SK-N-MC (cell line): ENCODE measurements around the gene INHBB.
A peak's percentile ranks its signal among the peaks of the same experiment; 100 is the strongest.

ENCODE experiments used
- DNase-seq: peaks from one replicate; pipeline ENCODE4 v3.0.0-alpha.2; 2011; ENCODE audit warnings: low read depth, low spot score
- H3K27ac ChIP-seq: fragments of 200-600 bp; sonication (generic); 2 replicates; pipeline ENCODE4 v1.5.1; 2016; ENCODE audit warnings: mixed run types
- H3K36me3 ChIP-seq: fragments of 200-600 bp; sonication (generic); 2 replicates; pipeline ENCODE4 v1.6.1; 2017; ENCODE audit warnings: antibody characterized with exemption, low read length, mixed read lengths; ENCODE audit not compliant: insufficient read depth
- H3K4me3 ChIP-seq: fragments of 200-600 bp; sonication (generic); 2 replicates; pipeline ENCODE4 v1.5.1; 2016
- H3K9ac ChIP-seq: fragments of 200-600 bp; sonication (generic); 2 replicates; pipeline ENCODE4 v1.8.0; 2017; ENCODE audit warnings: mixed run types, mixed read lengths; ENCODE audit not compliant: insufficient read length
- H3K9me3 ChIP-seq: fragments of 200-600 bp; sonication (generic); 2 replicates; pipeline ENCODE4 v1.6.1; 2017; ENCODE audit warnings: low read depth, mild to moderate bottlenecking, antibody characterized with exemption, low read length, moderate library complexity, mixed read lengths
- EZH2 ChIP-seq: fragments of 200-600 bp; sonication (generic); IDR thresholded peaks from one replicate; pipeline ENCODE4 v1.6.1; 2017; ENCODE audit warnings: antibody characterized with exemption
- FOXP2 ChIP-seq: optimal IDR thresholded peaks from 2 replicates; pipeline ENCODE3; 2011; ENCODE audit warnings: mild to moderate bottlenecking, moderate library complexity; ENCODE audit not compliant: insufficient read depth; ENCODE audit errors: extremely low read length, control extremely low read depth
- POLR2AphosphoS5 ChIP-seq: IDR thresholded peaks from 2 replicates; pipeline ENCODE4 v1.6.1; 2012; ENCODE audit warnings: mild to moderate bottlenecking, low read depth, low read length, borderline replicate concordance

INHBB gene

GRCh38 chr2:120342446-120342845 is 3.5 kb upstream of the INHBB start:
- Histone ChIP-seq H3K9me3 (no peaks in the 10 kb centered on the region), H3K36me3 (no peaks in the 10 kb centered on the region), H3K4me3 (no peak overlapping the region), H3K9ac (no peak overlapping the region), H3K27ac (no peak overlapping the region)
- TF ChIP-seq EZH2 (no peak), POLR2AphosphoS5 (no peak), FOXP2 (no peak)
- DNase-seq = no peak

- Histone ChIP-seq H3K9ac (no peak overlapping the region), H3K27ac (no peak overlapping the region), H3K9me3 (no peaks in the 10 kb centered on the region), H3K4me3 (no peak overlapping the region), H3K36me3 (no peaks in the 10 kb centered on the region)
- no peak for DNase-seq
- TF ChIP-seq POLR2AphosphoS5 = no peak
- no peak for TF ChIP-seq FOXP2
- TF ChIP-seq EZH2 = no peak
These were observed 2.9 kb upstream of the INHBB start for GRCh38 chr2:120343100-120343432.

- H3K27ac ChIP-seq = no peak overlapping the region
- no peaks in the 10 kb centered on the region for H3K9me3 ChIP-seq
These were observed 2.4 kb upstream of the INHBB start for GRCh38 chr2:120343433-120344105.

GRCh38 chr2:120344214-120344975 is 1.5 kb upstream of the INHBB start:
- H3K9ac ChIP-seq = no peak overlapping the region
- H3K9me3 ChIP-seq = no peaks in the 10 kb centered on the region
- H3K4me3 ChIP-seq = peak overlapping the region; percentile 58
- no peak for DNase-seq
- TF ChIP-seq EZH2 = no peak
- TF ChIP-seq FOXP2 = no peak
- no peak for TF ChIP-seq POLR2AphosphoS5
- H3K27ac ChIP-seq = no peak overlapping the region
- no peaks in the 10 kb centered on the region for H3K36me3 ChIP-seq

More at GRCh38 chr2:120343433-120344105, 2.4 kb upstream of the INHBB start:
- Histone ChIP-seq H3K4me3 (no peak overlapping the region), H3K36me3 (no peaks in the 10 kb centered on the region), H3K9ac (no peak overlapping the region)
- DNase-seq = no peak
- TF ChIP-seq FOXP2 = no peak
- TF ChIP-seq EZH2 = no peak
- no peak for TF ChIP-seq POLR2AphosphoS5

- Histone ChIP-seq H3K36me3 (no peaks in the 10 kb centered on the region), H3K9ac (no peak overlapping the region), H3K27ac (no peak overlapping the region), H3K4me3 (peak overlapping the region; percentile 58), H3K9me3 (no peaks in the 10 kb centered on the region)
- no peak for DNase-seq
- TF ChIP-seq EZH2 (peak; percentile 89), POLR2AphosphoS5 (no peak)
These were observed 857 bp upstream of the INHBB start for GRCh38 chr2:120344976-120345581.

GRCh38 chr2:120345608-120346007 is 328 bp upstream of the INHBB start:
- Histone ChIP-seq H3K9me3 (no peaks in the 10 kb centered on the region), H3K4me3 (no peak overlapping the region), H3K36me3 (no peaks in the 10 kb centered on the region), H3K27ac (no peak overlapping the region), H3K9ac (no peak overlapping the region)
- DNase-seq = no peak
- TF ChIP-seq FOXP2 = no peak
- TF ChIP-seq POLR2AphosphoS5 = no peak
- TF ChIP-seq EZH2 = no peak

GRCh38 chr2:120346667-120347358 is 877 bp downstream of the INHBB start:
- no peaks in the 10 kb centered on the region for H3K36me3 ChIP-seq
- no peak overlapping the region for H3K9ac ChIP-seq
- no peak for DNase-seq
- H3K27ac ChIP-seq = no peak overlapping the region
- H3K4me3 ChIP-seq = no peak overlapping the region
- H3K9me3 ChIP-seq = no peaks in the 10 kb centered on the region
- TF ChIP-seq EZH2 (peak; percentile 99), FOXP2 (no peak)

- Histone ChIP-seq H3K9ac (no peak overlapping the region), H3K36me3 (no peaks in the 10 kb centered on the region), H3K4me3 (no peak overlapping the region), H3K27ac (no peak overlapping the region), H3K9me3 (no peaks in the 10 kb centered on the region)
- DNase-seq = no peak
- no peak for TF ChIP-seq FOXP2
- TF ChIP-seq EZH2 = no peak
- TF ChIP-seq POLR2AphosphoS5 = no peak
These were observed 1.6 kb downstream of the INHBB start for GRCh38 chr2:120347396-120348060.
